ENCODE measurements around the gene OR10G3. TPM values are rescaled to one million over a fixed set of nuclear protein-coding genes. Genes with fewer than 3 reads are reported as not detected.

OR10G3 gene
- total and polyA plus RNA-seq, 2 of the 13 experiments (the other 11 are each of a cell fraction or from before 2014, with no cell fraction given) = not detected

GRCh38 chr14:21556378-21557083 lies 23.3 kb downstream of the OR10G3 start (continued):
- TF ChIP-seq SRSF4 (IDR thresholded peaks at IDR 0.05; ENCODE audit: low read depth, low read length, poor library complexity, severe bottlenecking) (no peak), ZNF121 (CRISPR knock-in tag; IDR thresholded peaks at IDR 0.05) (peak; percentile 99), ZNF33A (CRISPR knock-in tag; IDR thresholded peaks at IDR 0.05; ENCODE audit: borderline replicate concordance) (0 out of 2 replicates have a peak, but pooled peaks have one; percentile 32), RARA (CRISPR knock-in tag; IDR thresholded peaks at IDR 0.05) (0 out of 2 replicates have a peak, but pooled peaks have one; percentile 23), ZMYM3 (CRISPR knock-in tag; IDR thresholded peaks at IDR 0.05) (peak; percentile 72)
- TF ChIP-seq, protein P1, sequence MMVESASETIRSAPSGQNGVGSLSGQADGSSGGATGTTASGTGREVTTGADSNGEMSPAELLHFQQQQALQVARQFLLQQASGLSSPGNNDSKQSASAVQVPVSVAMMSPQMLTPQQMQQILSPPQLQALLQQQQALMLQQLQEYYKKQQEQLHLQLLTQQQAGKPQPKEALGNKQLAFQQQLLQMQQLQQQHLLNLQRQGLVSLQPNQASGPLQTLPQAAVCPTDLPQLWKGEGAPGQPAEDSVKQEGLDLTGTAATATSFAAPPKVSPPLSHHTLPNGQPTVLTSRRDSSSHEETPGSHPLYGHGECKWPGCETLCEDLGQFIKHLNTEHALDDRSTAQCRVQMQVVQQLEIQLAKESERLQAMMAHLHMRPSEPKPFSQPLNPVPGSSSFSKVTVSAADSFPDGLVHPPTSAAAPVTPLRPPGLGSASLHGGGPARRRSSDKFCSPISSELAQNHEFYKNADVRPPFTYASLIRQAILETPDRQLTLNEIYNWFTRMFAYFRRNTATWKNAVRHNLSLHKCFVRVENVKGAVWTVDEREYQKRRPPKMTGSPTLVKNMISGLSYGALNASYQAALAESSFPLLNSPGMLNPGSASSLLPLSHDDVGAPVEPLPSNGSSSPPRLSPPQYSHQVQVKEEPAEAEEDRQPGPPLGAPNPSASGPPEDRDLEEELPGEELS (CRISPR knock-in tag; IDR thresholded peaks at IDR 0.05) = 0 out of 2 replicates have a peak, but pooled peaks have one; percentile 37
- TF ChIP-seq, protein P2, sequence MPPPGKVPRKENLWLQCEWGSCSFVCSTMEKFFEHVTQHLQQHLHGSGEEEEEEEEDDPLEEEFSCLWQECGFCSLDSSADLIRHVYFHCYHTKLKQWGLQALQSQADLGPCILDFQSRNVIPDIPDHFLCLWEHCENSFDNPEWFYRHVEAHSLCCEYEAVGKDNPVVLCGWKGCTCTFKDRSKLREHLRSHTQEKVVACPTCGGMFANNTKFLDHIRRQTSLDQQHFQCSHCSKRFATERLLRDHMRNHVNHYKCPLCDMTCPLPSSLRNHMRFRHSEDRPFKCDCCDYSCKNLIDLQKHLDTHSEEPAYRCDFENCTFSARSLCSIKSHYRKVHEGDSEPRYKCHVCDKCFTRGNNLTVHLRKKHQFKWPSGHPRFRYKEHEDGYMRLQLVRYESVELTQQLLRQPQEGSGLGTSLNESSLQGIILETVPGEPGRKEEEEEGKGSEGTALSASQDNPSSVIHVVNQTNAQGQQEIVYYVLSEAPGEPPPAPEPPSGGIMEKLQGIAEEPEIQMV (CRISPR knock-in tag; IDR thresholded peaks at IDR 0.05; ENCODE audit: low read depth) = 0 out of 2 replicates have a peak, but pooled peaks have one; percentile 36

DNA sequence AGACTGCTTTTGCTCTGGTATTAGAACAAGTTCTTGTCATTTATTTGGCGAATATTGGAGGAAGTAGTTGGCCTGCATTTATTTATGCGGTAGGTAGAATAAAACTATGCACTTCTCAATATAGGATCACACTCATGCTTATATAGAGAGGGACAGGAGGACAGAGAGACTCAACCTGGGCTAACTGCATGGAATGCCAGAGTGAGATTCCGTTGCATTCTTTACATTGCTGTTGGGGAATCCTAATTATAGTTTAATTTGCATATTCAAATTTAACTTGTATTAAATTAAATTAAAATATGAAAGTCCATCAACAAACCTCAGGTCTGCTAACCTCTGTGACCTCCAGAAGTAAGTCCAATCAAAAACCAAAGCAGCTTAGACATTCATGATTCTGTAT lies 26.6 kb downstream of the OR10G3 start:
- Histone ChIP-seq H3K36me3 (replicated peaks in 1 of 2; ENCODE audit: control insufficient read depth in 1 of 2, insufficient read depth in 2 of 2, low read length in 2 of 2) (no peaks in the 10 kb centered on the region), H2AFZ (ENCODE audit: low read length) (no peak overlapping the region), H3K9me3 (ENCODE audit: low read length) (no peaks in the 10 kb centered on the region), H3K27ac (ENCODE audit: extremely low read length, insufficient read depth, low read length) (no peak overlapping the region), H4K20me1 (ENCODE audit: insufficient read depth, low read length) (no peaks in the 10 kb centered on the region), H3K9ac (ENCODE audit: insufficient read depth, low read depth, low read length) (no peak overlapping the region), H3K79me2 (ENCODE audit: insufficient read depth, low read length) (no peaks in the 10 kb centered on the region), H3K4me1 (ENCODE audit: insufficient read depth, low read length) (peaks cover 19% of the 10 kb centered on the region), H3K4me3 (replicated peaks in 1 of 3; ENCODE audit: insufficient read depth in 1 of 3, low read depth in 2 of 3, low read length in 3 of 3) (no peak overlapping the region), H3K27me3 (ENCODE audit: control insufficient read depth in 1 of 2, insufficient read depth in 2 of 2, low read length in 2 of 2) (no peaks in the 10 kb centered on the region), H3K4me2 (ENCODE audit: low read depth, low read length) (no peak overlapping the region)
- no TSS peak for BruUV-seq (replicated peaks)
- WGBS (ENCODE audit: low lambda C conversion rate) = 76% methylated on average over 3 of the region's 3 CpGs
- FAIRE-seq = no peak
- in situ Hi-C loops (cut with HindIII; ENCODE audit: extremely low pct_ligation_motif_present, low pct_unique_long_range_greater_than_20kb) (no loop called here), intact Hi-C loops (cut with micrococcal nuclease; ENCODE audit: unreplicated experiment) (loop anchor here (10.0 kb wide), 2 partner anchors 168 to 318 kb away; partner anchors contain the start of gene SUPT16H)
- ChIA-PET CTCF (ENCODE audit: low intra/inter-chr PET ratio, low total read pairs) (no interaction called here), POLR2A (no interaction called here)
- ATAC-seq = no peak
- no peak for DNase-seq (ENCODE audit: low spot score)
- TF ChIP-seq, protein P3, sequence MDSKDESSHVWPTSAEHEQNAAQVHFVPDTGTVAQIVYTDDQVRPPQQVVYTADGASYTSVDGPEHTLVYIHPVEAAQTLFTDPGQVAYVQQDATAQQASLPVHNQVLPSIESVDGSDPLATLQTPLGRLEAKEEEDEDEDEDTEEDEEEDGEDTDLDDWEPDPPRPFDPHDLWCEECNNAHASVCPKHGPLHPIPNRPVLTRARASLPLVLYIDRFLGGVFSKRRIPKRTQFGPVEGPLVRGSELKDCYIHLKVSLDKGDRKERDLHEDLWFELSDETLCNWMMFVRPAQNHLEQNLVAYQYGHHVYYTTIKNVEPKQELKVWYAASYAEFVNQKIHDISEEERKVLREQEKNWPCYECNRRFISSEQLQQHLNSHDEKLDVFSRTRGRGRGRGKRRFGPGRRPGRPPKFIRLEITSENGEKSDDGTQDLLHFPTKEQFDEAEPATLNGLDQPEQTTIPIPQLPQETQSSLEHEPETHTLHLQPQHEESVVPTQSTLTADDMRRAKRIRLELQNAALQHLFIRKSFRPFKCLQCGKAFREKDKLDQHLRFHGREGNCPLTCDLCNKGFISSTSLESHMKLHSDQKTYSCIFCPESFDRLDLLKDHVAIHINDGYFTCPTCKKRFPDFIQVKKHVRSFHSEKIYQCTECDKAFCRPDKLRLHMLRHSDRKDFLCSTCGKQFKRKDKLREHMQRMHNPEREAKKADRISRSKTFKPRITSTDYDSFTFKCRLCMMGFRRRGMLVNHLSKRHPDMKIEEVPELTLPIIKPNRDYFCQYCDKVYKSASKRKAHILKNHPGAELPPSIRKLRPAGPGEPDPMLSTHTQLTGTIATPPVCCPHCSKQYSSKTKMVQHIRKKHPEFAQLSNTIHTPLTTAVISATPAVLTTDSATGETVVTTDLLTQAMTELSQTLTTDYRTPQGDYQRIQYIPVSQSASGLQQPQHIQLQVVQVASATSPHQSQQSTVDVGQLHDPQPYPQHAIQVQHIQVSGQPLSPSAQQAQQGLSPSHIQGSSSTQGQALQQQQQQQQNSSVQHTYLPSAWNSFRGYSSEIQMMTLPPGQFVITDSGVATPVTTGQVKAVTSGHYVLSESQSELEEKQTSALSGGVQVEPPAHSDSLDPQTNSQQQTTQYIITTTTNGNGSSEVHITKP (CRISPR knock-in tag; IDR thresholded peaks at IDR 0.05; ENCODE audit: low read depth) = no peak
- TF ChIP-seq ZNF556 (CRISPR knock-in tag; IDR thresholded peaks at IDR 0.05; ENCODE audit: borderline replicate concordance) (no peak), ZNF644 (CRISPR knock-in tag; IDR thresholded peaks at IDR 0.05; ENCODE audit: low read depth) (no peak), HCFC1 (IDR thresholded peaks at IDR 0.05; ENCODE audit: low read depth, low read length) (no peak), MYNN (CRISPR knock-in tag; IDR thresholded peaks at IDR 0.05; ENCODE audit: low read depth) (no peak), KLF13 (CRISPR knock-in tag; IDR thresholded peaks at IDR 0.05) (no peak)
- TF ChIP-seq, protein P4, sequence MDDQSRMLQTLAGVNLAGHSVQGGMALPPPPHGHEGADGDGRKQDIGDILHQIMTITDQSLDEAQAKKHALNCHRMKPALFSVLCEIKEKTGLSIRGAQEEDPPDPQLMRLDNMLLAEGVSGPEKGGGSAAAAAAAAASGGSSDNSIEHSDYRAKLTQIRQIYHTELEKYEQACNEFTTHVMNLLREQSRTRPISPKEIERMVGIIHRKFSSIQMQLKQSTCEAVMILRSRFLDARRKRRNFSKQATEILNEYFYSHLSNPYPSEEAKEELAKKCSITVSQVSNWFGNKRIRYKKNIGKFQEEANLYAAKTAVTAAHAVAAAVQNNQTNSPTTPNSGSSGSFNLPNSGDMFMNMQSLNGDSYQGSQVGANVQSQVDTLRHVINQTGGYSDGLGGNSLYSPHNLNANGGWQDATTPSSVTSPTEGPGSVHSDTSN (CRISPR knock-in tag; IDR thresholded peaks at IDR 0.05; ENCODE audit: borderline replicate concordance) = no peak

Data from HepG2 (cell line).